Mesenchymal stem cell (in vitro differentiated cells and primary cell): ENCODE data around the gene MYO1E.
A peak's percentile ranks its signal among the peaks of the same experiment; 100 is the strongest.

ENCODE experiments used
- DNase-seq: peaks from one replicate; pipeline ENCODE4 v3.0.0-alpha.2; 2013
- H2AFZ ChIP-seq: one replicate; pipeline ENCODE4 v1.6.1; 2013; ENCODE audit warnings: low read depth, mild to moderate bottlenecking, control low read depth, inconsistent platforms, low read length, moderate library complexity
- H2AK5ac ChIP-seq: 2 replicates; pipeline ENCODE4 v1.6.1; 2013; ENCODE audit warnings: low read length, moderate library complexity, mild to moderate bottlenecking, inconsistent platforms; ENCODE audit not compliant: severe bottlenecking
- H2BK120ac ChIP-seq: one replicate; pipeline ENCODE4 v1.6.1; 2013; ENCODE audit warnings: low read depth, mild to moderate bottlenecking, inconsistent platforms, low read length, moderate library complexity
- H2BK12ac ChIP-seq, 2 experiments: one replicate each; pipeline ENCODE4 v1.6.1; 2013; ENCODE audit warnings: inconsistent platforms in 2 of 2, low read length in 2 of 2, mild to moderate bottlenecking in 2 of 2, moderate library complexity in 2 of 2, control low read depth in 1 of 2
- H2BK15ac ChIP-seq: one replicate; pipeline ENCODE4 v1.6.1; 2013; ENCODE audit warnings: mild to moderate bottlenecking, low read depth, inconsistent platforms; ENCODE audit not compliant: poor library complexity, severe bottlenecking
- H2BK5ac ChIP-seq: 2 replicates; pipeline ENCODE4 v1.6.1; 2013; ENCODE audit warnings: low read depth, mild to moderate bottlenecking, low read length, control low read depth, inconsistent platforms; ENCODE audit not compliant: poor library complexity, severe bottlenecking
- H3K14ac ChIP-seq, 2 experiments: one replicate each; pipeline ENCODE4 v1.6.1; 2013; ENCODE audit warnings: inconsistent platforms in 2 of 2, low read length in 2 of 2, control low read depth in 1 of 2, mild to moderate bottlenecking in 1 of 2, moderate library complexity in 1 of 2
- H3K18ac ChIP-seq, 2 experiments: one replicate each; pipeline ENCODE4 v1.6.1; 2013; ENCODE audit warnings: inconsistent platforms in 2 of 2, low read length in 2 of 2, control low read depth in 1 of 2, low read depth in 1 of 2, mild to moderate bottlenecking in 1 of 2
- H3K23ac ChIP-seq, 2 experiments: one replicate each; pipeline ENCODE4 v1.6.1; 2013; ENCODE audit warnings: inconsistent platforms in 2 of 2, low read length in 2 of 2, mild to moderate bottlenecking in 2 of 2, moderate library complexity in 2 of 2, control low read depth in 1 of 2
- H3K27ac ChIP-seq: 2 replicates; pipeline ENCODE4 v1.5.1; 2013; ENCODE audit warnings: mild to moderate bottlenecking, moderate library complexity, low read length, control low read depth, inconsistent platforms; ENCODE audit not compliant: poor library complexity, severe bottlenecking
- H3K27me3 ChIP-seq, 2 experiments: 2 replicates each; pipeline versions ENCODE4 v1.6.1 to v1.7.0; 2013; ENCODE audit warnings: low read length in 2 of 2, mild to moderate bottlenecking in 2 of 2, moderate library complexity in 2 of 2, control low read depth in 1 of 2, inconsistent platforms in 1 of 2; ENCODE audit not compliant: control insufficient read depth in 1 of 2, insufficient read depth in 1 of 2
- H3K36me3 ChIP-seq, 2 experiments: 2 replicates each; pipeline versions ENCODE4 v1.6.1 to v1.7.0; 2013; ENCODE audit warnings: low read length in 2 of 2, control low read depth in 1 of 2, inconsistent platforms in 1 of 2, low read depth in 1 of 2, mild to moderate bottlenecking in 1 of 2; ENCODE audit not compliant: insufficient read depth in 2 of 2, control insufficient read depth in 1 of 2
- H3K4ac ChIP-seq, 2 experiments: one replicate each; pipeline ENCODE4 v1.6.1; 2013; ENCODE audit warnings: inconsistent platforms in 2 of 2, low read length in 2 of 2, mild to moderate bottlenecking in 2 of 2, moderate library complexity in 2 of 2, control low read depth in 1 of 2, low read depth in 1 of 2
- H3K4me1 ChIP-seq: 2 replicates; pipeline ENCODE4 v1.6.1; 2013; ENCODE audit warnings: low read depth, low read length, control low read depth; ENCODE audit not compliant: control insufficient read depth, insufficient read depth
- H3K4me2 ChIP-seq: 2 replicates; pipeline ENCODE4 v1.6.1; 2013; ENCODE audit warnings: low read length, mild to moderate bottlenecking, inconsistent platforms; ENCODE audit not compliant: poor library complexity, severe bottlenecking
- H3K4me3 ChIP-seq, 2 experiments: 2 replicates each; pipeline versions ENCODE4 v1.5.1 to v1.7.0; 2013; ENCODE audit warnings: low read length in 2 of 2, mild to moderate bottlenecking in 2 of 2, control low read depth in 1 of 2, low read depth in 1 of 2; ENCODE audit not compliant: insufficient read depth in 1 of 2
- H3K79me1 ChIP-seq: replicated peaks from 2 replicates; pipeline ENCODE4 v1.6.1; 2013; ENCODE audit warnings: mild to moderate bottlenecking, control low read depth, low read length, inconsistent platforms; ENCODE audit not compliant: poor library complexity, severe bottlenecking
- H3K9ac ChIP-seq: 2 replicates; pipeline ENCODE4 v1.7.0; 2013; ENCODE audit warnings: mild to moderate bottlenecking, low read length, moderate library complexity
- H3K9me3 ChIP-seq: 2 replicates; pipeline ENCODE4 v1.7.0; 2013; ENCODE audit warnings: mild to moderate bottlenecking, low read length; ENCODE audit not compliant: control insufficient read depth
- H4K8ac ChIP-seq: one replicate; pipeline ENCODE4 v1.6.1; 2013; ENCODE audit warnings: inconsistent platforms, mild to moderate bottlenecking, low read length, moderate library complexity
- H4K91ac ChIP-seq: one replicate; pipeline ENCODE4 v1.6.1; 2013; ENCODE audit warnings: mild to moderate bottlenecking, low read length, inconsistent platforms
- WGBS: methylation state at CpG from one replicate; pipeline ENCODE4 v1.1.7; 2013; ENCODE audit warnings: mixed read lengths; 5-methylcytosine and 5-hydroxymethylcytosine counted together

Gene MYO1E

DNA sequence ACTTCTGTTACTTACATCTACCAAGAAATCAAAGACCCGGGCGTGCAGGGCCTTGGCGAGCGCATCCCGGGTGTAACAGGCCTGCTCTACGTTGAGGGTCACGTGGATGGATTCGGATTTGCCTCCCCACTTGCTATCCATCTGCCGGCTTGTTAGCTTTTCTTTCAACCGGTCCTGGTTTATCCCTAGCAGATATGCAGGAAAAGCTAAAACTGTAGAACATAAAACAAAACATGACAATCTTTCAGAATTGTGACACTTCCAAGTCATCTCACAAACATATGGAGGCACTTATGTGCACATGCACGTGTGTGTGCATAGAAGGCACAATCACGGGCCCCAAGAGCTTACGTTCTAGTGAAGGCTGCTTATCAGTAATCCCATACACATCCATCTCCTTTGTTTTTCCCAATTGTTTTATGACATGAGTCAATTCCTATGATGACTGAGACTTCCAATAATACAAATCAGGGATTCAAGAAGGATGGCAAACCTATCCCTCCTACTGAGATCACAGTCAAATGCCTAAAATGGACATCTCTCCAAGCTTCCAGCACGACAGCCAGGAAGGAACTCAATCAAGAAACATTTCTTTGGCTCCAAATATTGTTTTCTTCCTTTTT, 154.7 kb downstream of the MYO1E start:
- Histone ChIP-seq H3K4me3 (no peak overlapping the region), H4K91ac (no peak overlapping the region), H2BK15ac (no peak overlapping the region), H3K4ac (no peak overlapping the region), H3K27ac (no peak overlapping the region), H3K18ac (no peak overlapping the region), H3K79me1 (peaks cover 3% of the 10 kb centered on the region), H2BK12ac (no peak overlapping the region), H3K36me3 (peaks cover 35 to 93% of the 10 kb centered on the region in 2 experiments), H3K4me2 (no peak overlapping the region), H3K9ac (no peak overlapping the region), H2BK5ac (no peak overlapping the region), H3K9me3 (no peaks in the 10 kb centered on the region), H2AK5ac (peak overlapping the region; percentile 74), H3K23ac (no peak overlapping the region), H3K4me1 (peaks cover 4% of the 10 kb centered on the region), H4K8ac (peak overlapping the region; percentile 4), H3K14ac (no peak overlapping the region), H2AFZ (no peak overlapping the region), H3K27me3 (no peaks in the 10 kb centered on the region), H2BK120ac (no peak overlapping the region)
- 88% methylated on average over 14 of the region's 14 CpGs for WGBS
- DNase-seq = no peak

DNA sequence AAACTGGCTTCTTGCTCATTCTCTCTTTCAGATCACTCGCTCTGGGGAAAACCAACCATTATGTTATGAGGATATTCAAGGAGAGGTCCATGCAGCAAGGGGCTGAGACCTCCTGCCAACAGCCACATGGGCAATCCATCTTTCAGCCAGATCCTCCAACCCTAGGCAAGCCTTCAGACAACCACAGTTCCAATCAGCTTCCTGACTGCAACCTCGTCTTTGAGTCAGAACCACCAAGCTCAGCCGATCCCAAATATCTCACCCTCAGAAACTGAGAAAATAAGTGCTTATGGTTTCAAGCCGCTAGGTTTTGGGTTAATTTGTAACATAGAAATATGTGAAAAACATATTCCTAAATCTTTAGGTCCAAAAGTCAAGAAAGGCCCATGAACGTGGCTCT, 155.8 kb downstream of the MYO1E start:
- Histone ChIP-seq H3K9ac (no peak overlapping the region), H3K4me2 (no peak overlapping the region), H3K4me1 (peaks cover 4% of the 10 kb centered on the region), H2AK5ac (peak overlapping the region; percentile 8), H3K27ac (peak overlapping the region; percentile 55), H3K4me3 (no peak overlapping the region), H3K27me3 (no peaks in the 10 kb centered on the region), H3K36me3 (peaks cover 36 to 94% of the 10 kb centered on the region in 2 experiments), H3K4ac (no peak overlapping the region), H2BK12ac (no peak overlapping the region), H3K23ac (no peak overlapping the region), H4K91ac (no peak overlapping the region), H3K14ac (no peak overlapping the region), H4K8ac (no peak overlapping the region), H2AFZ (no peak overlapping the region), H2BK5ac (no peak overlapping the region), H3K18ac (no peak overlapping the region), H3K9me3 (no peaks in the 10 kb centered on the region), H3K79me1 (peaks cover 7% of the 10 kb centered on the region), H2BK120ac (no peak overlapping the region), H2BK15ac (no peak overlapping the region)
- 100% methylated on average over 1 of the region's 5 CpGs for whole genome bisulfite sequencing
- no peak for DNase-seq

DNA sequence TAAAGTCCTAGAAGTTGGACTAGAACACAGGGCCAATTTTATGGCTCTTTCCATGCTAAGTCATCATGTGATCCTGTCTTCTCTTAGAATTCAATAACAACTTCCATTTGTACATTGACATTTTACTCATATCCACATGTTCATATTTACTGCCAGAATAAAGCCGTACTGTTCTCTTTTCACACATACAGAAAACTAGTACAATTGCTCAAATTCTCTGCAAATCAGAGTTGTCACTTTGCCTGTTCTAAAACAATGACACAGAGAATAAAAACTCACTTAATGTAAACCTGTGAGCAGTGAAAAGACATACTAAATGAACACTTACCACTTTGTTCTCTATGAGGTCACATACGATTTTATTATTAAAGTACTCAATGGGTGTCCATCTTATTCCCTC, 162.5 kb downstream of the MYO1E start:
- Histone ChIP-seq H3K79me1 (peaks cover 20% of the 10 kb centered on the region), H3K9me3 (no peaks in the 10 kb centered on the region), H4K8ac (no peak overlapping the region), H2AK5ac (no peak overlapping the region), H3K27ac (no peak overlapping the region), H3K4ac (no peak overlapping the region), H3K4me1 (peaks cover 1% of the 10 kb centered on the region), H4K91ac (no peak overlapping the region), H3K4me3 (no peak overlapping the region), H2BK12ac (no peak overlapping the region), H3K27me3 (no peaks in the 10 kb centered on the region), H2BK15ac (no peak overlapping the region), H3K4me2 (no peak overlapping the region), H2BK5ac (no peak overlapping the region), H3K23ac (no peak overlapping the region), H3K14ac (no peak overlapping the region), H2AFZ (no peak overlapping the region), H3K9ac (no peak overlapping the region), H2BK120ac (no peak overlapping the region), H3K36me3 (peaks cover 46 to 87% of the 10 kb centered on the region in 2 experiments), H3K18ac (no peak overlapping the region)
- 91% methylated on average over 2 of the region's 2 CpGs for WGBS
- DNase-seq = no peak

DNA sequence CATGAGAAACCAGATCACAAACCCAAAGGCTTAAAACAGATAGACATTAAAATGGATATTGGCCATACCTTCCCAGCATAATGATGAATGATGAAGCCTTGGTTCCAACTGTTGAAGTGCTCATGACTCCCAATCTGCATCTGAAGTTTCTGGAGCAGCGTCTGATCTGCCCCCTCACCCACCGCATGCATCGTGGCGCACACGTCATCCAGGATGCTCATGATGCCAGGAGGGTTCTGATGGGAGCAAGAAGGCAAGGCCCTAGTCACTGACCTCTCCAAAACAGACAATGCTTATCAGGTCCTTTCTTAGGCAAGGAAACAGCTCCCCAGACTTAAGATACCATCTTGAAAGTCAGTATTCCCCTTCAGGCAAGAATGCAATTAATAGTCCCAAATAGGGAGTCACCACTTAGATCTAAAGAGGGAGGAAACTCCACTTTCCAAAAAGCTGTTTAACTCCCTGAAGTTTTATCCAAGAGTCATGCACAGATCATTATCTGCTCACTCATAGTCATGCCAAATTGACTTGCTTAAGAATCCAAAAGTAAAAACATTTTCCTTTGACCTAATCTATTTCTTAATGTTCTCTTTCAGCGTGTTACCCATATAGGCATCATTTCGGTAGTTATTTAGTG, 163.9 kb downstream of the MYO1E start:
- H3K27ac ChIP-seq = no peak overlapping the region
- peaks cover 51 to 87% of the 10 kb centered on the region in 2 experiments for H3K36me3 ChIP-seq
- H4K91ac ChIP-seq = no peak overlapping the region
- H3K4ac ChIP-seq = no peak overlapping the region
- no peak overlapping the region for H3K18ac ChIP-seq
- no peak overlapping the region for H2AK5ac ChIP-seq
- no peaks in the 10 kb centered on the region for H3K27me3 ChIP-seq
- no peak overlapping the region for H4K8ac ChIP-seq
- peaks cover 29% of the 10 kb centered on the region for H3K79me1 ChIP-seq
- H3K14ac ChIP-seq = no peak overlapping the region
- no peak overlapping the region for H2BK5ac ChIP-seq
- H3K9me3 ChIP-seq = no peaks in the 10 kb centered on the region
- H3K9ac ChIP-seq = peak overlapping the region; percentile 54
- no peak overlapping the region for H2BK120ac ChIP-seq
- no peak overlapping the region for H2BK15ac ChIP-seq
- H3K4me3 ChIP-seq = no peak overlapping the region
- H2BK12ac ChIP-seq = no peak overlapping the region
- peaks cover 1% of the 10 kb centered on the region for H3K4me1 ChIP-seq
- DNase-seq = peak; percentile 15
- WGBS = 95% methylated on average over 7 of the region's 7 CpGs
- no peak overlapping the region for H2AFZ ChIP-seq
- H3K4me2 ChIP-seq = no peak overlapping the region
- H3K23ac ChIP-seq = no peak overlapping the region
